Osteocyte (in vitro differentiated cells): ENCODE results near the gene DIPK1B. TPM values are rescaled to one million over a fixed set of nuclear protein-coding genes. Genes with fewer than 3 reads are reported as not detected.

Source experiments
- DNase-seq: peaks from one replicate; pipeline ENCODE4 v3.0.0; 2021; ENCODE audit warnings: mixed read lengths; ENCODE audit not compliant: unreplicated experiment; ENCODE audit errors: extremely low spot score
- H3K27ac Mint-ChIP-seq: one replicate; pipeline ENCODE4 v1.8.0; 2021; ENCODE audit warnings: mild to moderate bottlenecking, mixed read lengths; ENCODE audit not compliant: unreplicated experiment
- H3K27me3 Mint-ChIP-seq: one replicate; pipeline ENCODE4 v1.8.0; 2021; ENCODE audit warnings: mixed read lengths; ENCODE audit not compliant: unreplicated experiment
- H3K36me3 Mint-ChIP-seq: one replicate; pipeline ENCODE4 v1.8.0; 2021; ENCODE audit warnings: mixed read lengths; ENCODE audit not compliant: unreplicated experiment
- H3K4me1 Mint-ChIP-seq: one replicate; pipeline ENCODE4 v1.8.0; 2021; ENCODE audit warnings: mixed read lengths; ENCODE audit not compliant: unreplicated experiment
- H3K4me3 Mint-ChIP-seq: one replicate; pipeline ENCODE4 v1.8.0; 2021; ENCODE audit warnings: mild to moderate bottlenecking, moderate library complexity, mixed read lengths; ENCODE audit not compliant: unreplicated experiment
- H3K9me3 Mint-ChIP-seq: one replicate; pipeline ENCODE4 v1.8.0; 2021; ENCODE audit warnings: mixed read lengths; ENCODE audit not compliant: unreplicated experiment
- total RNA-seq: library from RNA; stranded (reverse); gene quantifications from 2 replicates; pipeline ENCODE4 v1.2.1, GENCODE V29; 2021
- TF ChIP-seq, protein P1 (sequence below): fragments of 200-600 bp; sonication (generic); IDR thresholded peaks from 2 replicates; pipeline ENCODE4 v1.5.0; 2021; ENCODE audit warnings: antibody characterized with exemption, mild to moderate bottlenecking, moderate library complexity

Gene DIPK1B
- total RNA-seq, 1 donor from 2014 or later = 11.4 TPM

GRCh38 chr9:136678624-136679023 is 33.7 kb upstream of the DIPK1B start:
- Mint-ChIP-seq H3K27me3 (no peaks in the 10 kb centered on the region), H3K4me1 (no peaks in the 10 kb centered on the region), H3K9me3 (no peaks in the 10 kb centered on the region), H3K36me3 (peaks cover 2% of the 10 kb centered on the region), H3K4me3 (no peak overlapping the region), H3K27ac (no peak overlapping the region)
- no peak for DNase-seq
- TF ChIP-seq, protein P1, sequence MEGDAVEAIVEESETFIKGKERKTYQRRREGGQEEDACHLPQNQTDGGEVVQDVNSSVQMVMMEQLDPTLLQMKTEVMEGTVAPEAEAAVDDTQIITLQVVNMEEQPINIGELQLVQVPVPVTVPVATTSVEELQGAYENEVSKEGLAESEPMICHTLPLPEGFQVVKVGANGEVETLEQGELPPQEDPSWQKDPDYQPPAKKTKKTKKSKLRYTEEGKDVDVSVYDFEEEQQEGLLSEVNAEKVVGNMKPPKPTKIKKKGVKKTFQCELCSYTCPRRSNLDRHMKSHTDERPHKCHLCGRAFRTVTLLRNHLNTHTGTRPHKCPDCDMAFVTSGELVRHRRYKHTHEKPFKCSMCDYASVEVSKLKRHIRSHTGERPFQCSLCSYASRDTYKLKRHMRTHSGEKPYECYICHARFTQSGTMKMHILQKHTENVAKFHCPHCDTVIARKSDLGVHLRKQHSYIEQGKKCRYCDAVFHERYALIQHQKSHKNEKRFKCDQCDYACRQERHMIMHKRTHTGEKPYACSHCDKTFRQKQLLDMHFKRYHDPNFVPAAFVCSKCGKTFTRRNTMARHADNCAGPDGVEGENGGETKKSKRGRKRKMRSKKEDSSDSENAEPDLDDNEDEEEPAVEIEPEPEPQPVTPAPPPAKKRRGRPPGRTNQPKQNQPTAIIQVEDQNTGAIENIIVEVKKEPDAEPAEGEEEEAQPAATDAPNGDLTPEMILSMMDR = no peak

DNA sequence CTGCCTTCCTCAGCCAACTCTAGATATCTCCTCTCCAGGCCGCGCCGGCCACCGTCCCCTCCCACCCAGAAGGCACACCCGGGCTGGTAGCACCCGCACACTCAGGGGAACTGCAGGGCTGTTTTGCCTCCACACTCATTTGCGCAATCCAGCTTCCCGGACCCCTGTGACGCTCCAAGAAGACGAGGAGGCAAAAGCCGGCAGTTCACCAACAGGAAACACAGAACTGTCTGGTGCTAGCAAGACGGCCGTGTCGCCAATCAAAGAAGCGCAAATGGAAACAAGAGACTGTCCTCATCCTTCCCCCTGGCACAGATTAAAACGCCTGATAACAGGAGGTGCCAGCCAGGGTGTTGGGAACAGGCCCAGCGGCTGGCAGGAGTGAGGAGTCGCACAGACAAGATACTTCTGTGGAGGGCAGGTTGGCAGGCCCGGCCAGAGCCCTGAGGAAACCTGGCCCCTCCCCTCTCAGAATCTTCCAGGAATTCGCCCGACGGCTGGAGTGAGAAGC is 32.9 kb upstream of the DIPK1B start:
- H3K27ac Mint-ChIP-seq = no peak overlapping the region
- TF ChIP-seq, protein P1 = no peak
- H3K27me3 Mint-ChIP-seq = no peaks in the 10 kb centered on the region
- DNase-seq = no peak
- no peak overlapping the region for H3K4me3 Mint-ChIP-seq
- no peaks in the 10 kb centered on the region for H3K36me3 Mint-ChIP-seq
- no peaks in the 10 kb centered on the region for H3K9me3 Mint-ChIP-seq
- H3K4me1 Mint-ChIP-seq = no peaks in the 10 kb centered on the region

DNA sequence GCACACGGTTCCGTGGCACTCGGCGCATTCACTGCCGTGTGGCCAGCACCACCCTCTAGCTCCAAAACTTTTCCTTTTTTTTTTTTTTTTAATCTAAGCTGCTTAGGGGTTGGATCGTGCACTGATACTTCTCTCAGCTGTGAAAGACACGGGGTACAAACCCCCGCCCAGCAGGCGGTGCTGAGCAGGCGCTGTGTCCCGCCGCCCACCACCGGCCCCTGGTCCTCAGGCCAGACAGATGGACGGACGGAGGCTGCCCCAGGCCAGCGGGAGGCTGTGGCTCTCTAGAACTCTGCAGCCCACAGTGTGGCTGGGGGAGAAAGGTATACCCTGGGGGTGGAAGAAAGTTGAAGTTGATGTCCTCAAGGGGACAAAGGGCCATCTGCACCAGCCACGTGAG is 31.3 kb upstream of the DIPK1B start:
- Mint-ChIP-seq H3K9me3 (no peaks in the 10 kb centered on the region), H3K27ac (no peak overlapping the region), H3K4me1 (peaks cover 3% of the 10 kb centered on the region), H3K4me3 (no peak overlapping the region), H3K36me3 (no peaks in the 10 kb centered on the region), H3K27me3 (no peaks in the 10 kb centered on the region)
- TF ChIP-seq, protein P1 = no peak
- no peak for DNase-seq

DNA sequence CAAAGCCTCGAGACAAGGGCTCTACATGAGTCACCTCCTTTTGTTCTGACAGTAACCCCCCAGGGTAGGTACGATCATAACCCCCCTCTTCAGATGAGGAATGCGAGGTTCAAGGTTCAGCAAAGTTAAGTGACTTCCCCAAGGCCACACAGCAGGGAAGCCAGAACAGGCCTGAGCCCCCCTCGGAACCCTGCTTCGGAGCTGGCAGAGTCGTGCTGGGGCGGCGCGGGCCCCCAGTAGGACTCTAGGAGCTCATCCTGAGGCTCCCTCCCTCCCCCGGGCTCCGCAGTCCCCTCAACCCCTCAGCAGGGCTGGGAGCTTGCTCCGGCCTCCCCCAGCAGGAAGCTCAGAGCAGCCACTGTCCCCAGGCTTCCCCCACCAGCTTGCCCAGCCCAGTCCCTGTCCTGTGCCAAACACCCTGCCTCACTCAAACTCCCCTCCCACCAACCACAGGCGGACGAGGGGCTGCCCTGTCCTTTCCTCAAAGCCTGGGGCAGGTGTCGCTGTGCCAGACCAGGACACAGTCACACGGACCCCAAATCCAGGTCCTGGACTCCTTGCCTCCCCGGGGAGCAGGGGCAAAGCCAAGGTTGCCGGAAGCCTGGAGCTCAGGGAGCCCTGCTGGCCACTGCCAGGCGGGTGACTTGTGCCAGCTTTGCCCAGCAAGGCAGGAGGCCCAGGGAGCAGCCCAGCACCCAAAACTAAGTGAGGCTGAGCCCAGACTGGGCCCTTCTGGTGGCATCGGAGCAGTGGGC is 30.2 kb upstream of the DIPK1B start:
- TF ChIP-seq, protein P1 = no peak
- H3K9me3 Mint-ChIP-seq = no peaks in the 10 kb centered on the region
- no peak for DNase-seq
- no peak overlapping the region for H3K4me3 Mint-ChIP-seq
- no peak overlapping the region for H3K27ac Mint-ChIP-seq
- H3K27me3 Mint-ChIP-seq = no peaks in the 10 kb centered on the region
- H3K36me3 Mint-ChIP-seq = no peaks in the 10 kb centered on the region
- peaks cover 7% of the 10 kb centered on the region for H3K4me1 Mint-ChIP-seq

GRCh38 chr9:136682710-136683109 is 29.7 kb upstream of the DIPK1B start:
- H3K4me1 Mint-ChIP-seq = peaks cover 7% of the 10 kb centered on the region
- H3K27ac Mint-ChIP-seq = no peak overlapping the region
- no peaks in the 10 kb centered on the region for H3K36me3 Mint-ChIP-seq
- H3K4me3 Mint-ChIP-seq = no peak overlapping the region
- DNase-seq = no peak
- TF ChIP-seq, protein P1 = no peak
- no peaks in the 10 kb centered on the region for H3K9me3 Mint-ChIP-seq
- H3K27me3 Mint-ChIP-seq = no peaks in the 10 kb centered on the region
